DMS153 treated with DMSO at 0.1 percent for 48 hours (cell line): ENCODE results near the gene ORAI2.
"Not testable (repeated sequence)": the region's sequence is repeated elsewhere in the genome, so short reads cannot be mapped to it uniquely, and the experiment has no call there.

Experiments used
- DNase-seq: peaks from one replicate; lab custom pipeline; 2025; ENCODE audit not compliant: unreplicated experiment; lab: John Stamatoyannopoulos, UW

ORAI2 gene

GRCh38 chr7:102445674-102446071 lies 12.3 kb downstream of the ORAI2 start:
- DNase-seq = no peak

GRCh38 chr7:102446387-102447156 lies 13.2 kb downstream of the ORAI2 start:
- no peak for DNase-seq

GRCh38 chr7:102447311-102447710 lies 13.9 kb downstream of the ORAI2 start:
- no peak for DNase-seq

GRCh38 chr7:102449136-102449535 lies 15.8 kb downstream of the ORAI2 start:
- DNase-seq = no peak

GRCh38 chr7:102450242-102450641 lies 16.9 kb downstream of the ORAI2 start:
- DNase-seq = no peak

GRCh38 chr7:102451371-102452054 lies 18.1 kb downstream of the ORAI2 start:
- peak; percentile 51 for DNase-seq

- DNase-seq = no peak
Measured at GRCh38 chr7:102452451-102452850, 19.1 kb downstream of the ORAI2 start.

GRCh38 chr7:102453319-102453718 lies 19.9 kb downstream of the ORAI2 start:
- DNase-seq = no peak

GRCh38 chr7:102454468-102454867 lies 21.1 kb downstream of the ORAI2 start:
- DNase-seq = no peak

GRCh38 chr7:102454932-102455331 lies 21.6 kb downstream of the ORAI2 start:
- DNase-seq = not testable (repeated sequence)

GRCh38 chr7:102455596-102455995 lies 22.2 kb downstream of the ORAI2 start:
- DNase-seq = no peak

GRCh38 chr7:102456327-102456726 lies 23.0 kb downstream of the ORAI2 start:
- DNase-seq = no peak

GRCh38 chr7:102457352-102457924 lies 24.1 kb downstream of the ORAI2 start:
- DNase-seq = no peak

- DNase-seq = no peak
Measured at GRCh38 chr7:102459221-102459844, 26.0 kb downstream of the ORAI2 start.

- no peak for DNase-seq
Measured at GRCh38 chr7:102460467-102460866, 27.1 kb downstream of the ORAI2 start.

- no peak for DNase-seq
Measured at GRCh38 chr7:102463841-102464576, 30.6 kb downstream of the ORAI2 start.

- DNase-seq = peak; percentile 83
Measured at GRCh38 chr7:102464577-102465280, 31.4 kb downstream of the ORAI2 start, which contains the start of the genes ALKBH4 and LRWD1. Gene ALKBH4, minus strand, starts transcription at chr7:102464863. Its CDS starts 27 bp downstream, at chr7:102464836. Gene LRWD1, plus strand, starts transcription at chr7:102464984. Its CDS starts 97 bp downstream, at chr7:102465081.

- no peak for DNase-seq
Measured at GRCh38 chr7:102466097-102466496, 32.7 kb downstream of the ORAI2 start.

- DNase-seq = no peak
Measured at GRCh38 chr7:102467581-102468477, 34.5 kb downstream of the ORAI2 start.
